Ovary (tissue), 9 donors: Measurements from ENCODE around the gene CDCP1. TPM values are rescaled to one million over a fixed set of nuclear protein-coding genes. Genes with fewer than 3 reads are reported as not detected.
"Not testable (repeated sequence)": the region's sequence is repeated elsewhere in the genome, so short reads cannot be mapped to it uniquely, and the experiment has no call there.

Experiments
- DNase-seq, 5 donors: peaks; one replicate each; pipeline ENCODE4 v3.0.0-alpha.2; 2019 to 2020
- H3K27ac ChIP-seq, 2 donors: fragments of 200-600 bp; one replicate each; pipeline versions ENCODE4 v1.5.1 to v1.8.0; 2019 to 2022
- H3K27me3 ChIP-seq: fragments of 200-600 bp; one replicate; pipeline ENCODE4 v1.8.0; 2022
- H3K36me3 ChIP-seq: fragments of 200-600 bp; sonication (generic); one replicate; pipeline ENCODE4 v1.5.1; 2019
- H3K4me1 ChIP-seq: one replicate; pipeline ENCODE4 v1.8.1; 2013; ENCODE audit warnings: mild to moderate bottlenecking, moderate library complexity; ENCODE audit not compliant: insufficient read depth
- H3K4me3 ChIP-seq: fragments of 200-600 bp; sonication (generic); one replicate; pipeline ENCODE4 v1.5.1; 2017
- H3K9me3 ChIP-seq, 2 donors: fragments of 200-600 bp in 1 of 2; sonication (generic) in 1 of 2; one replicate each; pipeline versions ENCODE4 v1.5.1 to v1.8.1; 2013 to 2019; ENCODE audit warnings: mild to moderate bottlenecking in 1 of 2, moderate library complexity in 1 of 2
- CTCF ChIP-seq, 3 donors: fragments of 450-650 bp in 2 of 3; fragments of 200-600 bp in 1 of 3; IDR thresholded peaks; one replicate each; pipeline versions ENCODE4 v1.5.1 to v1.8.0; 2016 to 2022; ENCODE audit warnings: antibody characterized with exemption in 3 of 3, mild to moderate bottlenecking in 1 of 3
- EP300 ChIP-seq: sonication (generic); formaldehyde crosslinking; IDR thresholded peaks from one replicate; pipeline ENCODE4 v1.6.1; 2017; ENCODE audit warnings: antibody characterized with exemption
- POLR2A ChIP-seq: fragments of 450-650 bp; IDR thresholded peaks from one replicate; pipeline ENCODE4 v1.6.1; 2017; ENCODE audit warnings: antibody characterized with exemption, mild to moderate bottlenecking, moderate library complexity
- WGBS, 3 donors: extraction: QIAGEN DNeasy Blood & Tissue Kit in 1 of 3; methylation state at CpG; one replicate each; pipeline versions ENCODE4 v1.1.5 to v1.1.7; 2013 to 2017; 5-methylcytosine and 5-hydroxymethylcytosine counted together
- intact Hi-C, 4 donors: fragments of 100-400 bp; cut with DNase I; formaldehyde crosslinking; loops; one replicate each; pipeline versions ENCODE4 v1.11.0 to v1.15.1; 2022 to 2023
- polyA plus RNA-seq, 2 donors: library from polyadenylated mRNA; stranded (reverse); fragments of 200-250 nt in 1 of 2; fragments of 350-450 nt in 1 of 2; fragmentation: Illumina TruSeq in 1 of 2; extraction: RNeasy Lipid Tissue Mini Kit (QIAGEN cat#74804) in 1 of 2; gene quantifications; one replicate each; pipeline ENCODE4 v1.2.3, GENCODE V29; 2013 to 2014
- total RNA-seq, 7 donors: library from RNA; depleted of rRNA in 2 of 7; stranded (reverse); fragments of >200 nt in 2 of 7; fragmentation: NEBNext Ultra II Directional in 3 of 7; extraction: Animal tissue kit (Norgen Biotek cat#: 25700) in 3 of 7; gene quantifications; one replicate each; pipeline versions ENCODE4 v1.1.0 to v1.2.4, GENCODE V29; 2016 to 2023
- donor health status: DM: no; HTN: no; CAD: no; lungs with moderate emphysema.
- donor health status: DM: no; HTN: no; CAD: no.
- donor health status: Bipolar disorder and iron deficiency.
- donor health status: DM: yes; HTN: yes; CAD: no.
- donor health status: DM: no; HTN: no; CAD: no.
- donor health status: DM: yes; HTN: yes; CAD: no.

The CDCP1 gene
- total and polyA plus RNA-seq, 9 donors, result 0.12 to 14.4 (median 1.7) TPM

GRCh38 chr3:45054196-45054857, 91.9 kb downstream of the CDCP1 start:
- TF ChIP-seq CTCF (IDR thresholded peaks at IDR 0.05), result no peak
- no peak for TF ChIP-seq EP300
- TF ChIP-seq POLR2A, result no peak
- H3K4me1 ChIP-seq, result no peaks in the 10 kb centered on the region
- no peak for DNase-seq
- 75 to 85% (median 82%) methylated on average over 3 of the region's 3 CpGs for WGBS, 3 donors
- no peaks in the 10 kb centered on the region for H3K27me3 ChIP-seq
- intact Hi-C loops, result no loop called here
- no peak overlapping the region for H3K4me3 ChIP-seq
- no peaks in the 10 kb centered on the region for H3K9me3 ChIP-seq
- no peak overlapping the region for H3K27ac ChIP-seq
- no peaks in the 10 kb centered on the region for H3K36me3 ChIP-seq

GRCh38 chr3:45053805-45054195, 92.4 kb downstream of the CDCP1 start:
- H3K4me3 ChIP-seq, intact Hi-C loops, H3K27me3 ChIP-seq, DNase-seq, H3K4me1 ChIP-seq, H3K27ac ChIP-seq, H3K36me3 ChIP-seq, H3K9me3 ChIP-seq: not testable (repeated sequence)
- 71 to 79% (median 74%) methylated on average over 1 of the region's 1 CpG for WGBS, 3 donors

GRCh38 chr3:45051685-45052084, 94.5 kb downstream of the CDCP1 start:
- no peak for DNase-seq
- Histone ChIP-seq H3K27me3 (no peaks in the 10 kb centered on the region), H3K9me3 (no peaks in the 10 kb centered on the region), H3K4me1 (no peaks in the 10 kb centered on the region), H3K36me3 (no peaks in the 10 kb centered on the region), H3K27ac (no peak overlapping the region), H3K4me3 (no peak overlapping the region)
- WGBS, 3 donors, result 82 to 84% (median 83%) methylated on average over 6 of the region's 6 CpGs
- no peak for TF ChIP-seq POLR2A
- TF ChIP-seq EP300, result no peak
- no peak for TF ChIP-seq CTCF (IDR thresholded peaks at IDR 0.05)
- intact Hi-C loops, result no loop called here

GRCh38 chr3:45049807-45050206, 96.4 kb downstream of the CDCP1 start:
- Histone ChIP-seq H3K27me3 (no peaks in the 10 kb centered on the region), H3K36me3 (no peaks in the 10 kb centered on the region), H3K4me1 (no peaks in the 10 kb centered on the region), H3K4me3 (no peak overlapping the region), H3K9me3 (no peaks in the 10 kb centered on the region), H3K27ac (no peak overlapping the region)
- no peak for TF ChIP-seq CTCF (IDR thresholded peaks at IDR 0.05)
- TF ChIP-seq EP300, result no peak
- no peak for TF ChIP-seq POLR2A
- intact Hi-C loops, result loop anchor here in 1 of 4 donors (10.0 kb wide), 1 partner anchor 155 kb away; no protein-coding TSS in a partner anchor
- no peak for DNase-seq
- WGBS, 3 donors, result 61 to 63% (median 63%) methylated on average over 4 of the region's 4 CpGs

- no peaks in the 10 kb centered on the region for H3K27me3 ChIP-seq
- H3K36me3 ChIP-seq, result no peaks in the 10 kb centered on the region
- no peaks in the 10 kb centered on the region for H3K9me3 ChIP-seq
- H3K27ac ChIP-seq, result no peak overlapping the region
- H3K4me3 ChIP-seq, result no peak overlapping the region
- TF ChIP-seq EP300 (no peak), CTCF (IDR thresholded peaks at IDR 0.05) (no peak), POLR2A (no peak)
- intact Hi-C loops, result loop anchor here in 1 of 4 donors (10.0 kb wide), 1 partner anchor 157 kb away; no protein-coding TSS in a partner anchor
- DNase-seq, result no peak
- no peaks in the 10 kb centered on the region for H3K4me1 ChIP-seq
- 44 to 78% (median 53%) methylated on average over 4 of the region's 4 CpGs for WGBS, 3 donors
These were observed 97.9 kb downstream of the CDCP1 start for GRCh38 chr3:45048244-45048643.
